GM12873 (cell line): ENCODE measurements around the gene CCDC81.

Source experiments
- TF ChIP-seq, protein P1 (sequence below): IDR thresholded peaks from 2 replicates; pipeline ENCODE4 v1.5.1; 2012; ENCODE audit warnings: low read depth, mild to moderate bottlenecking, moderate library complexity, low read length, control low read depth; ENCODE audit not compliant: insufficient read depth; ENCODE audit errors: missing control alignments

The CCDC81 gene

DNA sequence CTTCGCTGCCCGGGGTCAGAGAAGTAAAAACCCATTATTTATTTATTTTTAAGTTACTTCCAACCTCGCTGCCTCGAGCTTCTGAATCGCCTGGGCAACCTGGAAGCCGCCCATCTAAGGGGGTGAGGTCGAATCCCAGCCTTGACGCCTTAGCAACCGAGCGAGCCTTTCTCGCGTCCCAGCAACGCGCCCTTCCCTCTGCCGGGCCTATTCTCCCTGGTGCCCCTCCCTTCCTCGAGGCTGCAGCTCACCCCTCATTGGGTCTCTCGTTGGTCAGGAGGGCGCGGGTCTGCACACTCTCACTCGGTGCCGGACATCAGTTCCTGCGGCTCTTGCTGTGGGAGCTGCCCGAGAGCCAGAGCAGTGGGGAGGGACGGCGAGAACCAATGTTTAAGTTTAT, at the start of gene CCDC81:
CCDC81 (plus strand) TSS at position 302 of the 400 bp plus-strand sequence. CDS start 277 bp downstream, outside the sequence.
- TF ChIP-seq, protein P1, sequence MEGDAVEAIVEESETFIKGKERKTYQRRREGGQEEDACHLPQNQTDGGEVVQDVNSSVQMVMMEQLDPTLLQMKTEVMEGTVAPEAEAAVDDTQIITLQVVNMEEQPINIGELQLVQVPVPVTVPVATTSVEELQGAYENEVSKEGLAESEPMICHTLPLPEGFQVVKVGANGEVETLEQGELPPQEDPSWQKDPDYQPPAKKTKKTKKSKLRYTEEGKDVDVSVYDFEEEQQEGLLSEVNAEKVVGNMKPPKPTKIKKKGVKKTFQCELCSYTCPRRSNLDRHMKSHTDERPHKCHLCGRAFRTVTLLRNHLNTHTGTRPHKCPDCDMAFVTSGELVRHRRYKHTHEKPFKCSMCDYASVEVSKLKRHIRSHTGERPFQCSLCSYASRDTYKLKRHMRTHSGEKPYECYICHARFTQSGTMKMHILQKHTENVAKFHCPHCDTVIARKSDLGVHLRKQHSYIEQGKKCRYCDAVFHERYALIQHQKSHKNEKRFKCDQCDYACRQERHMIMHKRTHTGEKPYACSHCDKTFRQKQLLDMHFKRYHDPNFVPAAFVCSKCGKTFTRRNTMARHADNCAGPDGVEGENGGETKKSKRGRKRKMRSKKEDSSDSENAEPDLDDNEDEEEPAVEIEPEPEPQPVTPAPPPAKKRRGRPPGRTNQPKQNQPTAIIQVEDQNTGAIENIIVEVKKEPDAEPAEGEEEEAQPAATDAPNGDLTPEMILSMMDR, result no peak

DNA sequence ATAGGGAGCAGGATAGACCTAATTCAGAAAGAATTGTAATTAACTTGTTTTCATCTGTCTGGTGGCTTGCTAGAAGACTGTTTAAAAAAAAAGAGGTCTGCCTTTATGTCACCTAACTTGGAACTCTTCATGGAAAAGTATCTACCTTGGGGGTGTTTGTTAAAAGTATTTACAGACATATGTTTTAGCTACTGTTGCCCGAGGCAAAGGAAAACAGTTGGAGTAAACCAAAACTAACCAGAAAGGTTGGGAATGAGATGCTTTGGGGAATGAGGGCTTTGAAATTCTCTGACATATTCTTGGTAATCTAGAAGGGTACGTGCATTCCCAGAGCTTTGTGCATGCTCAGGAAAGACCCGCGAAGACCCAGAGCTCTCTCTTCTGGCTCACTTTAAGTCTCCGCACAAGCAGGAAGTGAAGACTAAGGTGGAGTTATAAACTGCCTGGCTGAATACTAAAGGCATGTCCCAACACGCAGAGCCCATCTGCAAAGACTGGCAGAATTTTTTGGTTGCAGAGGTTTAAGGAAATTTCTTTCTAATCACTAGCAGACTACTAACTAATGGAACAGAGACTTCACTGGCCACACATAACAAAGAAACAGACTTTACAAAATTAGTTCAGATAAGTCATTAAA, 39.4 kb upstream of the CCDC81 start:
- TF ChIP-seq, protein P1, result no peak

- TF ChIP-seq, protein P1, result no peak
Observed at GRCh38 chr11:86337227-86337626, 37.5 kb upstream of the CCDC81 start.

DNA sequence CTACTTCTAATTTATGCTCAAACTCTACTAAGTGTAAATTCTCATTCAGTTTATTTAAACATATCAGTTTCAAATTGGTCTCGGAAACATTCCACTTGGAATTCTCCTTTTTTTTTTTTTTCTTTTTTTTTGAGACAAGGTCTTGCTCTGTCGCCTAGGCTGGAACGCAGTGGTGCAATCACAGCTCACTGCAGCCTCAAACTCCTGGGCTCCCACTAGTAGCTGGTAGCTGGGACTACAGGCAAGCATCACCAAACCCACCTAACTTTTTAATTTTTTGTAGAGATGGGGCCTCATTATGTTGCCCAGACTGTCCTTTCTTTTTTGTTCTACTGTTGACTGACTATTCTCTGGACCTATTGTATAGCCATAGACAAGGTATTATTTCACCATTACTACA, 33.3 kb upstream of the CCDC81 start:
- TF ChIP-seq, protein P1, result no peak

DNA sequence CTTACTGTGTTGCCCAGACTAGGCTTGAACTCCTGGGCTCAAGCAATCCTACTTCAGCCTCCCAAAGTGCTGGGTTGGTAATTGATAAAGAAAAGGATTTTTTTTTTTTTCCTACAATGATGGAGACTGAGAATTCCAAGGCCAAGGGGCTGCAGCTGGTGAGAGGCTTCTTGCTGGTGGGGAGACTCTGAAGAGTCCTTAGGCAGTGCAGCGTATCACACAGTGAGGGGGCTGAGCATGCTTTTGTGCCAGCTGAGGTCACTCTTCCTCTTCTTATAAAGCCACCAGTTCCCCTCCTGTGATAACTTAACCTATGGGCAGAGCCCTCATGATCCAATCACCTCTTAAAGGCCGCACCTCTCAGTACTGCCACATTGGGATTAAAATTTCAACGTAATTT, 28.2 kb upstream of the CCDC81 start:
- TF ChIP-seq, protein P1, result no peak

- TF ChIP-seq, protein P1, result no peak
Observed at GRCh38 chr11:86355256-86355655, 19.4 kb upstream of the CCDC81 start.

DNA sequence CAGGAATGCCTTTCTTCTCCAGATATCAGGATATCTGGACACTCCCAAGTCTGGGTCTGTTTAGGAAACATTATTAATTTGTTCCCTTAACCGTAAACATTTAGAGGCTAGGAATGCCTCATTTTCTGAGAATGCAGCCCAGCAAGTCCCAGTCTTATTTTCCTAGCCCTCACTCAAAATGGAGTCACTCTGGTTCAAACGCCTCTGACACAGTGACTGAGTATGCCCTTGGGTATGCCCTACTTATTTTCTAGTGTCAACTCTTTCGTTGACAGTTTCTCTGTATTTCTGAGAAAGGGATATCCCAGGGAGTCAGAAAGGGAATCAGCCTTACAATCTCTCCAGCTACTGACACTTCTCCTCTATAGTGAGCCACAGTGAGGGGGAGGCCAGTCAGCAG, 16.0 kb upstream of the CCDC81 start:
- TF ChIP-seq, protein P1, result no peak
